Lower leg skin (tissue), 3 donors: Measurements from ENCODE around the gene REM2.
"Not testable (repeated sequence)": the region's sequence is repeated elsewhere in the genome, so short reads cannot be mapped to it uniquely, and the experiment has no call there.

Experiments used
- CTCF ChIP-seq, 3 donors: fragments of 450-650 bp; IDR thresholded peaks; one replicate each; pipeline ENCODE4 v1.5.1; 2016; ENCODE audit warnings: antibody characterized with exemption in 3 of 3, mild to moderate bottlenecking in 3 of 3, moderate library complexity in 2 of 3
- POLR2A ChIP-seq, 2 donors: fragments of 450-650 bp; IDR thresholded peaks; one replicate each; pipeline ENCODE4 v1.6.1; 2016 to 2017; ENCODE audit warnings: antibody characterized with exemption in 2 of 2, mild to moderate bottlenecking in 1 of 2, moderate library complexity in 1 of 2

GRCh38 chr14:22854296-22854695 is 28.7 kb upstream of the REM2 start:
- TF ChIP-seq CTCF, POLR2A (IDR thresholded peaks at IDR 0.05): not testable (repeated sequence)
